Thoracic aorta (tissue), 2 donors: ENCODE results near the gene AK1. TPM values are rescaled to one million over a fixed set of nuclear protein-coding genes. Genes with fewer than 3 reads are reported as not detected.

ENCODE experiments used
- ATAC-seq: fragments of 150-250 bp; one replicate; pipeline ENCODE4 v1.8.0; 2017; ENCODE audit warnings: low read depth; ENCODE audit not compliant: insufficient number of reproducible peaks, low FRiP score
- DNase-seq: peaks from one replicate; pipeline ENCODE4 v3.0.0-alpha.2; 2020; ENCODE audit warnings: low spot score
- H3K27ac ChIP-seq, 2 donors: fragments of 200-600 bp; sonication (generic); 1 replicate in 1 of 2; 2 replicates in 1 of 2; pipeline ENCODE4 v1.5.1; 2016; ENCODE audit warnings: mild to moderate bottlenecking in 2 of 2, moderate library complexity in 2 of 2
- H3K27me3 ChIP-seq: fragments of 200-600 bp; sonication (generic); replicated peaks from 2 replicates; pipeline ENCODE4 v1.6.0; 2016; ENCODE audit warnings: mild to moderate bottlenecking; ENCODE audit not compliant: insufficient read depth
- H3K36me3 ChIP-seq: fragments of 200-600 bp; sonication (generic); one replicate; pipeline ENCODE4 v1.5.1; 2016
- H3K4me1 ChIP-seq, 2 donors: fragments of 200-600 bp; sonication (generic); 1 replicate in 1 of 2; 2 replicates in 1 of 2; pipeline versions ENCODE4 v1.5.1 to v1.6.0; 2016; ENCODE audit warnings: low read depth in 2 of 2, mild to moderate bottlenecking in 1 of 2; ENCODE audit not compliant: control insufficient read depth in 1 of 2
- H3K4me3 ChIP-seq: fragments of 200-600 bp; sonication (generic); 2 replicates; pipeline ENCODE4 v1.5.1; 2016; ENCODE audit warnings: mild to moderate bottlenecking
- H3K9me3 ChIP-seq: fragments of 200-600 bp; sonication (generic); 2 replicates; pipeline ENCODE4 v1.5.1; 2016
- total RNA-seq, 2 donors: library from RNA; depleted of rRNA; stranded (reverse); fragments of >200 nt; gene quantifications; one replicate each; pipeline versions ENCODE4 v1.1.0 to v1.2.3, GENCODE V29; 2016
- TF ChIP-seq, protein P1 (sequence below): fragments of 200-600 bp; sonication (generic); IDR thresholded peaks from one replicate; pipeline ENCODE4 v1.5.1; 2019; ENCODE audit warnings: antibody characterized with exemption

AK1 gene
- total RNA-seq, 2 donors from 2014 or later: 35.1 to 77.7 TPM

DNA sequence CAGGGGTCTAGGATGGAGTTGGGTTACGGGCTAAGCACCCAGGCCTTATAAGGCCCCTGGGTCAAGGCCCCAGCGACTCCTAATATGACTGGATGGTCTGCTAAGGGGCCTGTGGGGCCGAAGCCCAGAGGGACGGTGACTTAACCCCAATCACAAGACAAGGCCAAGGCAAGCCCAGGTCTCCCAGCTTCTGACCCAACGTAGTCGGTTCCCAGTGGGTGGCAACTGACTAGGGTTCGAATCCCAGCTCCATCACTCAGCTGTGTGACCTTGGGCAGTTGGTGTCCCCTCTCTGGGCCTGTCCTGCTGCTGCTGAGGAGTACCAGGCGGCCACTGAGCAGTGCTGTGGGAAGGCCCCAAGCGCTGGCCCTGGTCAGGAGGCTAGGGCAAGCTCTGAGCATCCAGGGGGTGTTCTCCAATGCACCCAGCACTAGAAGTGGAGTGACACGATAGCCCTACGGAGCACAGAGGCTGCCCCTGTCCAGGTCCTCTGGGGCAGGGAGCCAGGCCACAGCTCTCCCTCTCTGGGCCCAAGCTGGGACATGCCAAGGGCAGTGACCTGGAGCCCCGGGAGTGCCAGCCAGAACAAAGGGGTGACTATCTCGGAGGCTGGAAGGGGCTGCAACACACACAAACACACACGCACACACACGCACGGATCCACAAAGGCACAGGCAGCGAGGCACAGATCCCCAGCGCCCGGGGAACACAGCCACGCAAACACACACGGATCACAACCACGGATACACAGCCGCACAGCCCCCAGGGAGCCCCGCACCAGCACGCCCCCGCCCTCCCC lies 512 bp downstream of the AK1 start:
- H3K27ac ChIP-seq: peak overlapping the region; percentile 63 to 75
- peaks cover 27 to 51% of the 10 kb centered on the region in 2 donors for H3K4me1 ChIP-seq
- ATAC-seq (no peak), DNase-seq (no peak)
- peak overlapping the region; percentile 80 for H3K4me3 ChIP-seq
- H3K36me3 ChIP-seq: peaks cover 4% of the 10 kb centered on the region
- no peaks in the 10 kb centered on the region for H3K9me3 ChIP-seq
- TF ChIP-seq, protein P1, sequence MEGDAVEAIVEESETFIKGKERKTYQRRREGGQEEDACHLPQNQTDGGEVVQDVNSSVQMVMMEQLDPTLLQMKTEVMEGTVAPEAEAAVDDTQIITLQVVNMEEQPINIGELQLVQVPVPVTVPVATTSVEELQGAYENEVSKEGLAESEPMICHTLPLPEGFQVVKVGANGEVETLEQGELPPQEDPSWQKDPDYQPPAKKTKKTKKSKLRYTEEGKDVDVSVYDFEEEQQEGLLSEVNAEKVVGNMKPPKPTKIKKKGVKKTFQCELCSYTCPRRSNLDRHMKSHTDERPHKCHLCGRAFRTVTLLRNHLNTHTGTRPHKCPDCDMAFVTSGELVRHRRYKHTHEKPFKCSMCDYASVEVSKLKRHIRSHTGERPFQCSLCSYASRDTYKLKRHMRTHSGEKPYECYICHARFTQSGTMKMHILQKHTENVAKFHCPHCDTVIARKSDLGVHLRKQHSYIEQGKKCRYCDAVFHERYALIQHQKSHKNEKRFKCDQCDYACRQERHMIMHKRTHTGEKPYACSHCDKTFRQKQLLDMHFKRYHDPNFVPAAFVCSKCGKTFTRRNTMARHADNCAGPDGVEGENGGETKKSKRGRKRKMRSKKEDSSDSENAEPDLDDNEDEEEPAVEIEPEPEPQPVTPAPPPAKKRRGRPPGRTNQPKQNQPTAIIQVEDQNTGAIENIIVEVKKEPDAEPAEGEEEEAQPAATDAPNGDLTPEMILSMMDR: no peak
- H3K27me3 ChIP-seq: no peaks in the 10 kb centered on the region

- H3K27ac ChIP-seq: peak overlapping the region; percentile 63 to 75
- peaks cover 11% of the 10 kb centered on the region for H3K36me3 ChIP-seq
- no peaks in the 10 kb centered on the region for H3K27me3 ChIP-seq
- H3K4me3 ChIP-seq: peak overlapping the region; percentile 80
- DNase-seq: no peak
- no peaks in the 10 kb centered on the region for H3K9me3 ChIP-seq
- ATAC-seq: no peak
- TF ChIP-seq, protein P1: no peak
- peaks cover 27 to 51% of the 10 kb centered on the region in 2 donors for H3K4me1 ChIP-seq
These were observed 1.3 kb downstream of the AK1 start for GRCh38 chr9:127876026-127876763.

- H3K4me1 ChIP-seq: peaks cover 27 to 51% of the 10 kb centered on the region in 2 donors
- peak overlapping the region; percentile 5 to 75 for H3K27ac ChIP-seq
- peak overlapping the region; percentile 80 for H3K4me3 ChIP-seq
- no peaks in the 10 kb centered on the region for H3K27me3 ChIP-seq
- TF ChIP-seq, protein P1: no peak
- no peaks in the 10 kb centered on the region for H3K9me3 ChIP-seq
- ATAC-seq (no peak), DNase-seq (no peak)
- H3K36me3 ChIP-seq: peaks cover 16% of the 10 kb centered on the region
These were observed 2.0 kb downstream of the AK1 start for GRCh38 chr9:127875306-127875966.

GRCh38 chr9:127874301-127875221 lies 2.9 kb downstream of the AK1 start:
- no peaks in the 10 kb centered on the region for H3K9me3 ChIP-seq
- H3K36me3 ChIP-seq: peaks cover 16% of the 10 kb centered on the region
- TF ChIP-seq, protein P1: no peak
- peak overlapping the region; percentile 52 to 75 for H3K27ac ChIP-seq
- peak overlapping the region; percentile 46 for H3K4me3 ChIP-seq
- peaks cover 27 to 55% of the 10 kb centered on the region in 2 donors for H3K4me1 ChIP-seq
- no peaks in the 10 kb centered on the region for H3K27me3 ChIP-seq
- DNase-seq: no peak
- no peak for ATAC-seq
